DMS53 treated with DMSO at 0.1 percent for 48 hours (cell line): ENCODE measurements around the gene FARSB.
A peak's percentile ranks its signal among the peaks of the same experiment; 100 is the strongest.

ENCODE experiments used
- DNase-seq: peaks from one replicate; lab custom pipeline; 2025; ENCODE audit not compliant: unreplicated experiment; lab: John Stamatoyannopoulos, UW

The FARSB gene

GRCh38 chr2:222668494-222669154, 12.7 kb upstream of the FARSB start:
- DNase-seq = no peak

- no peak for DNase-seq
These were observed 7.6 kb upstream of the FARSB start for GRCh38 chr2:222663479-222663878.

GRCh38 chr2:222656526-222657446, 894 bp upstream of the FARSB start:
- no peak for DNase-seq

GRCh38 chr2:222653280-222653679, 2.6 kb downstream of the FARSB start:
- no peak for DNase-seq

- no peak for DNase-seq
These were observed 3.2 kb downstream of the FARSB start for GRCh38 chr2:222652491-222653255.

GRCh38 chr2:222651718-222652418, 4.0 kb downstream of the FARSB start:
- DNase-seq = no peak

GRCh38 chr2:222649801-222650200, 6.1 kb downstream of the FARSB start:
- no peak for DNase-seq

- DNase-seq = no peak
These were observed 9.9 kb downstream of the FARSB start for GRCh38 chr2:222646008-222646407.

GRCh38 chr2:222643134-222643533, 12.8 kb downstream of the FARSB start:
- DNase-seq = no peak

- no peak for DNase-seq
These were observed 14.6 kb downstream of the FARSB start for GRCh38 chr2:222641336-222641735.

- no peak for DNase-seq
These were observed 18.8 kb downstream of the FARSB start for GRCh38 chr2:222637067-222637466.

- DNase-seq = no peak
These were observed 20.6 kb downstream of the FARSB start for GRCh38 chr2:222635295-222635694.

GRCh38 chr2:222627764-222628163, 28.1 kb downstream of the FARSB start:
- no peak for DNase-seq

GRCh38 chr2:222623756-222624309, 32.1 kb downstream of the FARSB start:
- DNase-seq = no peak

- DNase-seq = no peak
These were observed 33.0 kb downstream of the FARSB start for GRCh38 chr2:222622910-222623309.

- no peak for DNase-seq
These were observed 34.0 kb downstream of the FARSB start for GRCh38 chr2:222621893-222622292.

- DNase-seq = no peak
These were observed 40.6 kb downstream of the FARSB start for GRCh38 chr2:222615320-222615719.

- peak; percentile 38 for DNase-seq
These were observed 42.1 kb downstream of the FARSB start for GRCh38 chr2:222613715-222614331.

GRCh38 chr2:222611684-222612083, 44.2 kb downstream of the FARSB start:
- DNase-seq = no peak

- no peak for DNase-seq
These were observed 45.1 kb downstream of the FARSB start for GRCh38 chr2:222610746-222611145.
